Breast epithelium (tissue), 4 donors: ENCODE data around the gene MAPK8. TPM values are rescaled to one million over a fixed set of nuclear protein-coding genes. Genes with fewer than 3 reads are reported as not detected.

Source experiments
- DNase-seq, 2 donors: peaks; one replicate each; pipeline ENCODE4 v3.0.0-alpha.2; 2019; ENCODE audit warnings: low spot score in 2 of 2
- H3K27ac ChIP-seq, 2 donors: fragments of 200-600 bp; sonication (generic) in 1 of 2; one replicate each; pipeline ENCODE4 v1.5.1; 2016 to 2019; ENCODE audit warnings: mild to moderate bottlenecking in 1 of 2
- H3K27me3 ChIP-seq, 2 donors: fragments of 200-600 bp; sonication (generic) in 1 of 2; one replicate each; pipeline versions ENCODE4 v1.5.1 to v1.6.0; 2017 to 2019; ENCODE audit warnings: control low read depth in 1 of 2, mild to moderate bottlenecking in 1 of 2
- H3K36me3 ChIP-seq: fragments of 200-600 bp; one replicate; pipeline ENCODE4 v1.5.1; 2019
- H3K4me1 ChIP-seq, 2 donors: fragments of 200-600 bp; sonication (generic); one replicate each; pipeline ENCODE4 v1.5.1; 2016 to 2019; ENCODE audit warnings: control low read depth in 1 of 2
- H3K4me3 ChIP-seq, 3 donors: fragments of 200-600 bp; sonication (generic); 1 replicate in 2 of 3; 2 replicates in 1 of 3; pipeline ENCODE4 v1.5.1; 2016 to 2019; ENCODE audit warnings: mild to moderate bottlenecking in 3 of 3, moderate library complexity in 2 of 3
- H3K9me3 ChIP-seq, 2 donors: fragments of 200-600 bp; sonication (generic) in 1 of 2; one replicate each; pipeline ENCODE4 v1.5.1; 2016 to 2019; ENCODE audit warnings: control low read depth in 1 of 2
- CTCF ChIP-seq, 3 donors: fragments of 450-650 bp; IDR thresholded peaks; one replicate each; pipeline ENCODE4 v1.5.1; 2016 to 2017; ENCODE audit warnings: antibody characterized with exemption in 3 of 3, mild to moderate bottlenecking in 3 of 3, moderate library complexity in 3 of 3
- POLR2A ChIP-seq: fragments of 450-650 bp; IDR thresholded peaks from one replicate; pipeline ENCODE4 v1.6.1; 2016; ENCODE audit warnings: antibody characterized with exemption, mild to moderate bottlenecking, moderate library complexity
- POLR2AphosphoS5 ChIP-seq, 3 donors: sonication (generic); formaldehyde crosslinking; IDR thresholded peaks; one replicate each; pipeline ENCODE4 v1.6.1; 2017; ENCODE audit warnings: antibody characterized with exemption in 3 of 3
- intact Hi-C: fragments of 100-400 bp; cut with DNase I; formaldehyde crosslinking; loops from one replicate; pipeline ENCODE4 v1.15.1; 2023; ENCODE audit warnings: low total_unique reads
- total RNA-seq, 3 donors: library from RNA; depleted of rRNA; stranded (reverse); fragments of >200 nt; gene quantifications; one replicate each; pipeline ENCODE4 v1.1.0, GENCODE V29; 2016

Gene MAPK8
- total RNA-seq, 3 donors from 2014 or later: 52.5 to 108 (median 74.1) TPM

GRCh38 chr10:48451969-48452878, 145.7 kb downstream of the MAPK8 start:
- no peaks in the 10 kb centered on the region for H3K9me3 ChIP-seq
- H3K4me3 ChIP-seq: no peak overlapping the region
- H3K27ac ChIP-seq: no peak overlapping the region
- peak in 1 of 2 donors; percentile 31 for DNase-seq
- H3K4me1 ChIP-seq: no peaks in the 10 kb centered on the region
- H3K27me3 ChIP-seq: no peaks in the 10 kb centered on the region
- intact Hi-C loops: no loop called here
- H3K36me3 ChIP-seq: no peaks in the 10 kb centered on the region
- TF ChIP-seq POLR2A (no peak), CTCF (IDR thresholded peaks at IDR 0.05) (no peak)

GRCh38 chr10:48452879-48453412, 146.5 kb downstream of the MAPK8 start:
- no peak overlapping the region for H3K27ac ChIP-seq
- no peaks in the 10 kb centered on the region for H3K4me1 ChIP-seq
- H3K27me3 ChIP-seq: no peaks in the 10 kb centered on the region
- peak; percentile 12 to 33 for DNase-seq
- intact Hi-C loops: no loop called here
- H3K4me3 ChIP-seq: no peak overlapping the region
- H3K36me3 ChIP-seq: no peaks in the 10 kb centered on the region
- H3K9me3 ChIP-seq: no peaks in the 10 kb centered on the region
- no peak for TF ChIP-seq POLR2AphosphoS5 (IDR thresholded peaks at IDR 0.05)
- no peak for TF ChIP-seq CTCF (IDR thresholded peaks at IDR 0.05)
- no peak for TF ChIP-seq POLR2A

- Histone ChIP-seq H3K4me1 (no peaks in the 10 kb centered on the region), H3K9me3 (no peaks in the 10 kb centered on the region), H3K27me3 (no peaks in the 10 kb centered on the region), H3K4me3 (no peak overlapping the region), H3K36me3 (no peaks in the 10 kb centered on the region), H3K27ac (no peak overlapping the region)
- intact Hi-C loops: no loop called here
- TF ChIP-seq CTCF (IDR thresholded peaks at IDR 0.05) (no peak), POLR2AphosphoS5 (IDR thresholded peaks at IDR 0.05) (no peak), POLR2A (no peak)
- DNase-seq: peak; percentile 11 to 33
These were observed 147.2 kb downstream of the MAPK8 start for GRCh38 chr10:48453451-48454301.

GRCh38 chr10:48454302-48455054, 148.0 kb downstream of the MAPK8 start:
- Histone ChIP-seq H3K27me3 (no peaks in the 10 kb centered on the region), H3K36me3 (no peaks in the 10 kb centered on the region), H3K27ac (no peak overlapping the region), H3K9me3 (no peaks in the 10 kb centered on the region), H3K4me3 (no peak overlapping the region), H3K4me1 (no peaks in the 10 kb centered on the region)
- intact Hi-C loops: no loop called here
- peak; percentile 5 to 37 for DNase-seq
- TF ChIP-seq CTCF (IDR thresholded peaks at IDR 0.05): no peak
- no peak for TF ChIP-seq POLR2AphosphoS5 (IDR thresholded peaks at IDR 0.05)
- TF ChIP-seq POLR2A: no peak
